ENCODE measurements around the gene CEP131.

The CEP131 gene

DNA sequence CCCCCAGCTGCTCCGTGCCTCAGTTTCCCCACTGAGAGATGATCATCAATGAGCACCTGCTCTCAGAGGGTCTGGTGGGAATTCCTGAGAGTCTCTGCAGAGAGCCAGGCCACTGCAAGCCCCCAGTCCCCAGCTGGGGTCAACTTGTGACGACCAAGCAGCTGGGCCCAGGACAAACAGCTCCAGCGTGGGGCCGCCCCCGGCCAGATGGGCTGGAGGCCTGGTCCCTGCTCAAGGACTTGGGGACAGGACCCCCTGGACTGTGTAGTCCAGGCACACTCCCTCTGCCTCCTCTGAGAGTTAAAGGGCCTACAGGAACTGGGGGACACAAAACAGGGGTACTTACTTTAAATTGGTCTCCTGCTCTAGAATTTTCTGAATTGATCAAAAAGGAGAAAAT is 40.2 kb downstream of the CEP131 start:
- DNase-seq: no peak

GRCh38 chr17:81181811-81182185 is 41.0 kb downstream of the CEP131 start:
- DNase-seq: no peak

DNA sequence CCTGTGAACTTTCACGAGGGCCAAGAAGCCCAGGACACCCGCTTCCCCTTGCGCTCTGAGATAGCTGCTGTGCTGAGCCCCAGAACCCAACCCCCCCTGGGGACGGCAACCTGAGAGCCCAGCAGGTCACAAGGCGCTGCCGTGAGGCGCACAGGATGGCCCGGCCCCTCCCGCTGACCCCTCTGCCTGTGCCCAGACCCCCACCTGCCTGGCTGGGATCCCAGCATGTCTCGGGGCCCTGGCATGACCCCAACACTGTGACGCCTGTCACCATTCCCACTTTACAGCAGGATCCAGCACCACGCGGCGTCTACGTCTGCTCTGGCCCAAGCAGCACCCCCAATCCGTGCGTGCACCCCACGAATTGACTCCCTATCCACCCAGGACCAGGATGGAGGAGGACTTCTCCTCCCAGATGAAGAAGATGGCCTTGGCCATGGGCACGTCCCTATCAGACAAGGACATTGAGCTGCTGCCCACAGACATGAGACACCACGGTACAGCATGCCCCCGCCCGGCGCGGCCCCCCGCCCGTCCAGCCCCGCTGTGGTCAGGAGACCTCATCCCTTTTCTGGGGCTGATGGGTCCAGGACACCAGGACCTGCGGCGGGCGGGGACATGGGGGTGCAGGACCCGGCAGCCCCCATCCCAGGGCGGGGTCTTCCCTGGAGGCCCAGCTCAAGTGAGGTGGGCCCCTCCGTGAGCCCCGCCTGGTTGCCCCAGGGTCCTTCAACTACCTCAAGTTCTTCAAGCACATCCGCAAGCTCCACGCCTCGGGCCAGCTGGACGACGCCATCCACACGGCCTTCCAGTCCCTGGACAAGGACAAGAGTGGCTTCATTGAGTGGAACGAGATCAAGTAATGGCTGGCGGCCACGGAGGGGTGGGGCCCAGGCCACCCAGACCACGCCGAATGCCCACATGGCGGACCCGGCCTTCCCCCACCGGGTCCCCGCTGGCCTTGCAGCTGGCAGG is 41.6 kb downstream of the CEP131 start:
- DNase-seq: no peak

GRCh38 chr17:81179861-81180260 is 42.9 kb downstream of the CEP131 start:
- DNase-seq: no peak

DNA sequence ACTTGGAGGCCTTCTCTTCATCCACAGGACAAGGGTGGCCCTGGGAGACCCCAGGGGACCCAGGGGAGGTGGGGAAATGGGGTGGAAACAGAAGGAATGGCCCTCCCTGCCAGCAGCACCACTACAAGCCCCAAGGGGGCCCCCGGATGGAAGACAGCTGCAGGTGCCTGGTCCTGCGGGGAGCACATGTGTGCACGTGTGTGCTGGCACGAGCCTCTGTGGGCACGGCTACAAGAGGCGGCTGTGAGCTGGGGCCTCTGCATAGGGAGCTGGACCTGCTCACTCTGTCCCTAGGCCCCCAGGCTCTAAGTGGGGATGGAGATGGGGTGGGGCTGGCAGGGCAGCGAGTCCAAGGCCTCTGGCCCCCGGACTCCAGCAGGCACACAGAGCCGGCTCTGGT is 43.5 kb downstream of the CEP131 start:
- no peak for DNase-seq

DNA sequence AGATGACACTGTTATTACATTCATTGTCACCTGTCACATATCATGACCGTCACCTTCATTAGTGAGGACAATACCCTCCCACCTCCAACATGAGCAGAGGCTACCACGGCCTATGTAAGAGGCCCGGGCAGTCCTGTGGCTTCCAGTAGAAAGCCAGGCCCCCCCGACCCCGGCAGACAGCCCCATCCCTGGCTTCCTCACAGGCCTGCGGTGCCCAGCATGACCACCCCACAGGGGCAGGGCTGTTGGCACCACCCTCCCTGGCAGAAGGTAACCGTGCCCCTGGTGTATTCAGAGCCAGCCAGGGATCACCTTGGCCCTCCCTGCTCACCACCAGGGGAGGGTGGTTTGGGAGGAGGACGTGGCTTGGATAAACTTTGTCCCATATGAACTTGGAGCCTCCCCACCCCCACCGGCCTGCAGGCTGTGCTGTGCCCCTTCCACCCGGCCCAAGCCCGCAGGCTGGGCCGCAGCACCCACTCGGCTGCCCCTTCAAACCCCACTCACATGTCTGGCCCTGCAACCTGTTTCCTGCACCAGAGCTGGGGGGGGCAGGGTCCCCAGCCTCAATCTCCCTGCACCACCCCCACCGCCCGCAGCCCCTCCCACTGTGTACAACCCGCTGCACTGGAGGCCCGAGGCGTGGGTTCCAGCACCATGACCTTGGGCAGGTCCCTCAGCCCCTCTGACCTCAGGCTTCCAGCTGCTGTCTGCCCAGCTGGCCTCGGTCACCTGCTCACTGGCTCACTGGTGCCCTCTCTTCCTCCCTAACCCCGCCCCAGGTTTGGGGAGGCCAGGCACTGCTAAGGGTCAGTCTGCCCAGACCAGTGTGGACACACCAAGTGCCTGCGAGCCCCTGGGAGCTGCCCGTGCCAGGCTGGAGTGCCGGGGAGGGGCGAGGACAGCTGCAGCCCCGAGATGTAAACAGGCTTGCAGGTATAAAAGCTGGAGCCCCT is 44.4 kb downstream of the CEP131 start:
- no peak for DNase-seq

- DNase-seq: no peak
Measured at GRCh38 chr17:81176666-81177065, 46.1 kb downstream of the CEP131 start.

DNA sequence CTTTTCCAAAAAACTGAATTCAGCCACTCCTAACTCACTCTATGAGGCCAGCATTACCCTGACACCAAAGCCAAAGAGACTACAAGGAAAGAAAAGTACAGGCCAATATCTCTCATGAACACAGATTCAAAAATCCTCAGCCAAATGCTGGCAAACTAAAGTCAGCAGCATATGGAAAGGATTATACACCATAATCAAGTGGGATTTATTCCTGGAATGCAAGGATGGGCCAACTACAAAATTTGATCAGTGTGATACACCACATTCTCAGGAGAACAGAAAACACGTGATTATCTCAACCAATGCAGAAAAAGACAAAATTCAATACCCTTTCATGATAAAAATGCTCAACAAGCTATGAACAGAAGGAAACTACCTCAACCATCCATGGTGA is 49.0 kb downstream of the CEP131 start:
- DNase-seq: no peak

DNA sequence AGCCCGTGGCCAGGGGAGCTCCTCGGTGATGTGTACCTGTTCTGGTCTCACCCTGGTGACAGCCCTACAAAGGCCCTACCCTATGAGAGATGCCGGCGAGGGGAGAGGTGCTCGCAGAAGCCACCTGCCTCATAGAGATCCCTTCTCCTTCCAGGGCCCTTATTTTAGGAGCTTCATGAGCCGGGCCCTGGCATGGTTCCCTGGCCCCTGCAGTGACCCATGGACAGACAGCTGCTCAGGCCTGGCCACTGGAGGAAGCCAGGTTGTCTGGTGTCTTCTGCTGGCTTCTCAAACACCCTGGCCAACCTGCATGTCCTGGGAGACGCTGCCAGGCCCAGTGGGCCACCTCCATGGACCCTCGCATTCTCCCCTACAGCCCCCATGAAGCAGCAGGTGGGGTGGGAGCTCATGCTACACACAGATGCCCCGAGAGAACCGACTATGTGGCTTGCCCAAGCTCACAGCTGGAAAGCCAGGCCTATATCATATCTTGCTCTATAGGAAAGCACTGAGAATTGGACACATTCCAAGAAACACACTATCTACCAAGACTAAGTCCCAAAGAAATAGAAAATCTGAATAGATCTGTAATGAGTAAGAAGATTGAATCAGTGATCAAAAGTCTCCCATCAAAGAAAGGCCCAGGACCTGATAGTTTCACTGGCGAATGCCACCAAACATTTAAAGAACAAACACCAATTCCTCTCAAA is 49.6 kb downstream of the CEP131 start:
- no peak for DNase-seq

GRCh38 chr17:81171941-81172340 is 50.8 kb downstream of the CEP131 start:
- no peak for DNase-seq

GRCh38 chr17:81170727-81171494 is 51.9 kb downstream of the CEP131 start:
- DNase-seq: no peak

DNA sequence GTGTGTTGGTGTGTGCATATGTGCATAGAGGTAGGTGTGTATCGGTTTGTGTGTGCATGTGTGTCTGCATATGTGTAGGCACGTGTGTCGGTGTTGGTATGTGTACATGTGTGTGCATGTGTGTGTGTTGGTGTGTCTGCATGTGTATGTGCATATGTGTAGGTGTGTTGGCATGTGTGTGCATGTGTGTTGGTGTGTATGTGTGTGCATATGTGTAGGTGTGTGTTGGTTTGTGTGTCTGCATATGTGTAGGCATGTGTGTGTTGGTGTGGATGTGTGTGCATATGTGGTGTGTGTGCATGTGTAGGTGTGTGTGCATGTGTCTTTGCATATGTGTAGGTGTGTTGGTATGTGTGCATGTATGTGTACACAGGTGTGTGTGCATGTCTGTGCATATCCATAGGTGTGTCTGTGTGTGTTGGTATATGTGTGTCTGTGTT is 52.9 kb downstream of the CEP131 start:
- DNase-seq: no peak

DNA sequence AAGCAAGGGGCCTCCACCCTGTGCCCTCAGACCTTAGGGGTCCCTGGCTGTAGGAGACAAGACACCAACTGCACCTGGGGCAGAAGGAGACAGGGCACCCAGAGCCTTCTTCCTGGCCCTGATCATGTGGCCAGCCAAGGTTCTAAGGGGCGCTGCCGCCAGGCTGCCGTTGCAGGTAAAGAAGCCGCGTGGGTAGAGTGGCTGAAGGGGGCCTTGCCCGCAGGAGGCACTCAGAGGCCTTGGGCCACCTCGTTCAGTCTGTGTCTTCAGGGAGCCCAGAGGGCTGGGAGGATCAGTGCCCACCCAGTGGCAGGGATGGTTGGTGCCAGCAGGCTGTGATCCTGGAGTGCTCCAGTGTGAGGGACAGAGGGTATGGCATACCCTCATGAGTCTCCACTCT is 55.1 kb downstream of the CEP131 start:
- no peak for DNase-seq

- no peak for DNase-seq
Measured at GRCh38 chr17:81167194-81167524, 55.6 kb downstream of the CEP131 start.

DNA sequence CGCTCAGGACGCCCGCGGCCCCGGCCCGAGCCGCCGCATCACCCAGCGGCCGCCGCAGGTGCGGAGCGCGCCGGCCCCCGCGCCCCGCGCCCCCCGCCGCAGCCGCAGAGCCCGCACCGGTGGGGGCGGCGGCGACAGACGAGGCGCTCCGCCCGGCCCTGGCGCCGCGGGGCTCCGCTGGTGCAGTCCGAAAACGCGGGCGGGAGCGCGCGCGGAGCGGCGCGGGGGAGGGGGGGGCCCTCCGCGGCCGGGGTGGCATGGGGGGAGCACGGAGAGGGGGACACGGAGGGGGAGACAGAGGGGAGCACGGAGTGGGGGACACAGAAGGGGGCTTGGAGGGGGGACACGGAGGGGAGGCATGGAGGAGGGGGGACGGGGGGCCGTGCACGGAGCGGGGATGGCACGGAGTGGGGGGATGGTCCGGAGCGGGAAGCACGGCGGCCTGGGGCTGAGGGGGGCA is 56.7 kb downstream of the CEP131 start, which contains the start of gene AATK:
AATK (minus strand) TSS at position 189 of the 460 bp plus-strand sequence. CDS start 229 bp downstream, outside the sequence.
- no peak for DNase-seq

- DNase-seq: no peak
Measured at GRCh38 chr17:81165246-81166032, 57.3 kb downstream of the CEP131 start, which contains the start of gene PVALEF. Gene PVALEF (plus strand): TSS chr17:81165507. CDS start chr17:81181227, 15,720 bp downstream.

GRCh38 chr17:81164371-81165245 is 58.2 kb downstream of the CEP131 start:
- DNase-seq: no peak

DNA sequence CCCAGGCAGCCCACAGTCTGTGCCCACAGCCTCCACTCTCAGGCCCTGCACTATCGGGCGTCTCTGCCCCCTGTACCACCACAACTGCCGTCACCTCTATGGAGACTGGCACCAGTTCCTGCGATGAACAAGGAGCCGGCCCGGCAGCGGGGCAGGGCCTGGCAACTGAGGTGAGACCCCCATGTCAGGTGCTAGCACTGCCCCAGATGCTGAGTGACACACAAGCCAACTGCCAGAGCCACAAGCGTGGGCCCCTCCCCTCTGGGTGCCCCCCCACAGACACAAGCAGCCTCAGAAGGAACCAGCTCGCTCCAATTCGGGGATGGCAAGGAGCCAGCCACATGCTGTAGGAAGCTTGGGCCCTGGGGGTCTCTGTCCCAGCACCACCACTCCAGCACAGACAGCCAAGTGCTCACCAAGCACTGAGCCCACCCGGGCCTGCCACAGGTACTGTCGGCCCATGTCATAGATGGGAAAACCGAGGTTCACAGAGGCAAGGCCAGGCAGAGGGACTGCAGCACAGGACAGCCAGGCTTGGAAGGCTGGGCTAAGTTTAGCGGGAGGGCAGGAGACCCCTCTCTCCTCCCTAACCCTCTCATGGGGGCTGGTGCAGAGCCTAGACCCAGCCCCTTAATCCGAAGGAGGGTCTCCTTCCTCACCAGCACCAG is 58.9 kb downstream of the CEP131 start:
- no peak for DNase-seq

- DNase-seq: no peak
Measured at GRCh38 chr17:81163051-81163695, 59.6 kb downstream of the CEP131 start.
